OCI-LY3 (cell line): Measurements from ENCODE around the gene TRIM27.
"Not testable (repeated sequence)": the region's sequence is repeated elsewhere in the genome, so short reads cannot be mapped to it uniquely, and the experiment has no call there.

Source experiments
- EZH2phosphoT487 ChIP-seq: fragments of 200-600 bp; shearing (Covaris generic); IDR thresholded peaks from 2 replicates; pipeline ENCODE4 v1.6.1; 2018; ENCODE audit warnings: antibody characterized with exemption, mixed run types, low read depth
- TF ChIP-seq, protein P1 (sequence below): fragments of 200-600, 300-600 bp; sonication (generic); IDR thresholded peaks from 2 replicates; pipeline ENCODE4 v1.5.1; 2014; ENCODE audit warnings: antibody characterized with exemption, low read length, low read depth

- TF ChIP-seq EZH2phosphoT487: not testable (repeated sequence)
- TF ChIP-seq, protein P1, sequence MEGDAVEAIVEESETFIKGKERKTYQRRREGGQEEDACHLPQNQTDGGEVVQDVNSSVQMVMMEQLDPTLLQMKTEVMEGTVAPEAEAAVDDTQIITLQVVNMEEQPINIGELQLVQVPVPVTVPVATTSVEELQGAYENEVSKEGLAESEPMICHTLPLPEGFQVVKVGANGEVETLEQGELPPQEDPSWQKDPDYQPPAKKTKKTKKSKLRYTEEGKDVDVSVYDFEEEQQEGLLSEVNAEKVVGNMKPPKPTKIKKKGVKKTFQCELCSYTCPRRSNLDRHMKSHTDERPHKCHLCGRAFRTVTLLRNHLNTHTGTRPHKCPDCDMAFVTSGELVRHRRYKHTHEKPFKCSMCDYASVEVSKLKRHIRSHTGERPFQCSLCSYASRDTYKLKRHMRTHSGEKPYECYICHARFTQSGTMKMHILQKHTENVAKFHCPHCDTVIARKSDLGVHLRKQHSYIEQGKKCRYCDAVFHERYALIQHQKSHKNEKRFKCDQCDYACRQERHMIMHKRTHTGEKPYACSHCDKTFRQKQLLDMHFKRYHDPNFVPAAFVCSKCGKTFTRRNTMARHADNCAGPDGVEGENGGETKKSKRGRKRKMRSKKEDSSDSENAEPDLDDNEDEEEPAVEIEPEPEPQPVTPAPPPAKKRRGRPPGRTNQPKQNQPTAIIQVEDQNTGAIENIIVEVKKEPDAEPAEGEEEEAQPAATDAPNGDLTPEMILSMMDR: not testable (repeated sequence)
These were observed 25.9 kb upstream of the TRIM27 start for GRCh38 chr6:28949656-28950195.
